ENCODE data around the gene FZR1. TPM values are rescaled to one million over a fixed set of nuclear protein-coding genes. Genes with fewer than 3 reads are reported as not detected.

Gene FZR1
- total RNA-seq, 2 experiments from 2014 or later = 39.9 to 40.9 TPM

- no peak for TF ChIP-seq CTCF (IDR thresholded peaks at IDR 0.05)
- ChIA-PET POLR2A (interaction anchor here (1.5 kb wide), 1 partner anchor 28 kb away, joined by 4 read pairs; no protein-coding TSS in a partner anchor), CTCF (no interaction called here)
- no peaks in the 10 kb centered on the region for H3K9me3 Mint-ChIP-seq
- peaks cover 11% of the 10 kb centered on the region for H3K4me1 Mint-ChIP-seq (ENCODE audit: low read depth)
- DNase-seq (no peak), ATAC-seq (peak; percentile 0)
- no peaks in the 10 kb centered on the region for H3K27me3 Mint-ChIP-seq
- H3K4me3 Mint-ChIP-seq = peak within 1 kb of the TSS; percentile 75
- intact Hi-C loops (cut with micrococcal nuclease) = no loop called here
- H3K27ac Mint-ChIP-seq = no peak within 1 kb of the TSS
- peaks cover 13% of the 10 kb centered on the region for H3K36me3 Mint-ChIP-seq (ENCODE audit: low read depth)
Observed at GRCh38 chr19:3572855-3573161, 66.7 kb downstream of the FZR1 start, which contains the start of gene HMG20B. TSS of gene HMG20B (plus strand) at chr19:3572944. CDS start at chr19:3573310, 366 bp downstream.

- Mint-ChIP-seq H3K27ac (no peak overlapping the region), H3K4me1 (ENCODE audit: low read depth) (peaks cover 11% of the 10 kb centered on the region), H3K4me3 (peak overlapping the region; percentile 75), H3K9me3 (no peaks in the 10 kb centered on the region), H3K36me3 (ENCODE audit: low read depth) (peaks cover 13% of the 10 kb centered on the region), H3K27me3 (no peaks in the 10 kb centered on the region)
- intact Hi-C loops (cut with micrococcal nuclease) = no loop called here
- no peak for TF ChIP-seq CTCF (IDR thresholded peaks at IDR 0.05)
- no peak for ATAC-seq
- CTCF ChIA-PET = interaction anchor here (0.9 kb wide), 1 partner anchor 28 kb away, joined by 4 read pairs; no protein-coding TSS in a partner anchor
- DNase-seq = peak; percentile 43
- POLR2A ChIA-PET = interaction anchor here (0.9 to 1.5 kb wide), 2 partner anchors 16 to 28 kb away, joined by 3 to 4 read pairs; partner anchors contain the start of gene MFSD12
Observed at GRCh38 chr19:3573162-3573857, 67.2 kb downstream of the FZR1 start.

- Mint-ChIP-seq H3K4me1 (ENCODE audit: low read depth) (peaks cover 11% of the 10 kb centered on the region), H3K27ac (no peak overlapping the region), H3K4me3 (peak overlapping the region; percentile 75), H3K9me3 (no peaks in the 10 kb centered on the region), H3K27me3 (no peaks in the 10 kb centered on the region), H3K36me3 (ENCODE audit: low read depth) (peaks cover 13% of the 10 kb centered on the region)
- TF ChIP-seq CTCF (IDR thresholded peaks at IDR 0.05) = no peak
- DNase-seq (peak; percentile 97), ATAC-seq (peak; percentile 64)
- intact Hi-C loops (cut with micrococcal nuclease) = no loop called here
- CTCF ChIA-PET = interaction anchor here (0.9 to 1.6 kb wide), 2 partner anchors 13 to 29 kb away, joined by 4 read pairs; no protein-coding TSS in a partner anchor
- POLR2A ChIA-PET = interaction anchor here (0.9 to 1.5 kb wide), 3 partner anchors 17 to 35 kb away, joined by 3 to 4 read pairs (median 3); partner anchors contain the start of gene MFSD12
Observed at GRCh38 chr19:3573858-3574637, 67.9 kb downstream of the FZR1 start.

GRCh38 chr19:3575260-3575741, 69.2 kb downstream of the FZR1 start:
- no peak for TF ChIP-seq CTCF (IDR thresholded peaks at IDR 0.05)
- Mint-ChIP-seq H3K4me3 (no peak overlapping the region), H3K4me1 (ENCODE audit: low read depth) (peaks cover 11% of the 10 kb centered on the region), H3K36me3 (ENCODE audit: low read depth) (peaks cover 13% of the 10 kb centered on the region), H3K27me3 (no peaks in the 10 kb centered on the region), H3K9me3 (no peaks in the 10 kb centered on the region), H3K27ac (no peak overlapping the region)
- no peak for ATAC-seq
- intact Hi-C loops (cut with micrococcal nuclease) = no loop called here
- ChIA-PET CTCF (interaction anchor here (1.3 to 1.6 kb wide), 2 partner anchors 11 to 18 kb away, joined by 4 to 5 read pairs; partner anchors contain the start of gene MFSD12), POLR2A (interaction anchor here (0.6 kb wide), 1 partner anchor 10 kb away, joined by 4 read pairs; no protein-coding TSS in a partner anchor)
- peak; percentile 51 for DNase-seq
